Heart left ventricle (tissue), 13 donors: ENCODE results near the gene BAIAP2L1.

Experiments
- CTCF ChIP-seq, 12 donors: fragments of 200-600 bp; sonication (generic) in 4 of 12; IDR thresholded peaks; one replicate each; pipeline versions ENCODE4 v1.5.0 to v1.8.0; 2018 to 2022; ENCODE audit warnings: antibody characterized with exemption in 12 of 12, mild to moderate bottlenecking in 5 of 12
- POLR2A ChIP-seq, 2 donors: fragments of 450-650 bp; IDR thresholded peaks; one replicate each; pipeline ENCODE4 v1.6.1; 2017; ENCODE audit warnings: antibody characterized with exemption in 2 of 2, mild to moderate bottlenecking in 2 of 2, moderate library complexity in 2 of 2
- donor health status: ischemic (EF 13 %, LVEDD 7.1; RV severe dilation, severe dysfunction).
- donor health status: DM: no; HTN: yes; CAD: no.
- donor health status: DM: no; HTN: no; CAD: no.
- donor health status: ischemic (EF 25% LVEDD 6.9; RV normal size, moderate dysfunction).
- donor health status: ischemic (EF 25% LVEDD 5.7; RV mildly dilated, moderate dysfunction).
- donor health status: ischemic (EF 35%, LVEDD 5.7; RV mildly dilated, moderate dysfunction).
- donor health status: nonischemic (EF 11% LVEDD 7.7; RV severe dilation, severe dysfunction).
- donor health status: DM: yes; HTN: yes; CAD: no.
- donor health status: PGD.
- donor health status: ischemic (EF 29% LVEDD 5.4; RV normal size, mild dysfunction).
- donor health status: nonischemic (EF 23%, LVEDD 6.1; RV moderate dilation, normal function).

GRCh38 chr7:98314469-98314868 lies 86.4 kb downstream of the BAIAP2L1 start:
- TF ChIP-seq CTCF (IDR thresholded peaks at IDR 0.05) (no peak), POLR2A (IDR thresholded peaks at IDR 0.05) (no peak)
